ENCODE data around the gene RPTOR.
"Not testable (repeated sequence)": the region's sequence is repeated elsewhere in the genome, so short reads cannot be mapped to it uniquely, and the experiment has no call there.

Gene RPTOR

GRCh38 chr17:80795754-80796153, 251.1 kb downstream of the RPTOR start:
- DNase-seq (ENCODE audit: low read depth, low spot score) = no peak

- no peak for DNase-seq (ENCODE audit: low read depth, low spot score)
These were observed 251.8 kb downstream of the RPTOR start for GRCh38 chr17:80796430-80796861.

GRCh38 chr17:80797222-80797621, 252.6 kb downstream of the RPTOR start:
- DNase-seq (ENCODE audit: low read depth, low spot score) = not testable (repeated sequence)

- DNase-seq (ENCODE audit: low read depth, low spot score) = no peak
These were observed 253.3 kb downstream of the RPTOR start for GRCh38 chr17:80797741-80798594.

GRCh38 chr17:80798595-80799537, 254.2 kb downstream of the RPTOR start:
- no peak for DNase-seq (ENCODE audit: low read depth, low spot score)

GRCh38 chr17:80799538-80800480, 255.2 kb downstream of the RPTOR start:
- DNase-seq (ENCODE audit: low read depth, low spot score) = no peak

- no peak for DNase-seq (ENCODE audit: low read depth, low spot score)
These were observed 256.1 kb downstream of the RPTOR start for GRCh38 chr17:80800481-80801391.

GRCh38 chr17:80802626-80803450, 258.2 kb downstream of the RPTOR start:
- DNase-seq (ENCODE audit: low read depth, low spot score) = no peak

GRCh38 chr17:80803451-80804428, 259.1 kb downstream of the RPTOR start:
- no peak for DNase-seq (ENCODE audit: low read depth, low spot score)

GRCh38 chr17:80804466-80804865, 259.8 kb downstream of the RPTOR start:
- DNase-seq (ENCODE audit: low read depth, low spot score) = no peak

- DNase-seq (ENCODE audit: low read depth, low spot score) = no peak
These were observed 260.6 kb downstream of the RPTOR start for GRCh38 chr17:80805032-80805751.

GRCh38 chr17:80807014-80807413, 262.4 kb downstream of the RPTOR start:
- DNase-seq (ENCODE audit: low read depth, low spot score) = no peak

GRCh38 chr17:80807882-80808281, 263.2 kb downstream of the RPTOR start:
- DNase-seq (ENCODE audit: low read depth, low spot score) = no peak

GRCh38 chr17:80811181-80812105, 266.8 kb downstream of the RPTOR start:
- no peak for DNase-seq (ENCODE audit: low read depth, low spot score)

- DNase-seq (ENCODE audit: low read depth, low spot score) = no peak
These were observed 267.9 kb downstream of the RPTOR start for GRCh38 chr17:80812362-80813088.

GRCh38 chr17:80813318-80813717, 268.7 kb downstream of the RPTOR start:
- DNase-seq (ENCODE audit: low read depth, low spot score) = no peak
